Airway epithelial cell (primary cell): Measurements from ENCODE around the gene GK2. TPM values are rescaled to one million over a fixed set of nuclear protein-coding genes. Genes with fewer than 3 reads are reported as not detected.

Experiments used
- total RNA-seq: library from RNA; depleted of rRNA; stranded (reverse); fragments of >200 nt; gene quantifications from 2 replicates; pipeline ENCODE4 v1.2.3, GENCODE V29; 2015

The GK2 gene
- total RNA-seq = not detected in 2 replicates

DNA sequence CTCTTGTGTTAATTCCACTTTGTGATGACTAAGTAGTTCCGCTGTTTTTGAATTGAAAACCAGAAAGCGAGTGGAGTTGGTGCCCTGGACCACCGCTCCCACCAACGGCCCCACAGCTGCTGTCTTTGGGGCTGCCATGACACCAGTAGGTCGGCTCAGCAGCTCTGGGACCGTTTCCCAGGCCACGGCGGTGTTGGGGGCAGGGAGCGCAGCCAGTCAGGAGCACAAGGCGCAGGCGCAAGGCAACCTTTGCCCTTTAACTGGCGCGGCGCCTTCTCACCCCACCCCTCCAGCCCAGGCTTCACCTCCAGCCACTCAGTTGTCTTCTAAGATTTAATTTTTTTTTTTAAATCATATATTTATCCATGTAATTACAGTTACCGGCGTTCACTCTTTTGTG is at the start of gene GK2:
TSS of gene GK2 (minus strand) at position 166 of the 400 bp plus-strand sequence. CDS start at position 138, 28 bp downstream.

Other genes starting within 250 kb of the GK2 start
- gene NAA11, start 82.2 kb downstream of the GK2 start, total RNA-seq = not detected in 2 replicates